IMR-90 (cell line): ENCODE results near the gene IQSEC3. TPM values are rescaled to one million over a fixed set of nuclear protein-coding genes. Genes with fewer than 3 reads are reported as not detected.

Experiments
- ATAC-seq: fragments of 200-7000 bp; cut with Tn5 transposase; 2 replicates; pipeline ENCODE4 v1.9.1; 2020; ENCODE audit warnings: low read depth, mild to moderate bottlenecking, moderate library complexity
- BruUV-seq: library from RNA; stranded (reverse); fragments of 400-500 nt; replicated peaks from 2 replicates; lab custom pipeline; 2021; lab: Mats Ljungman, UMichigan
- CTCF ChIA-PET: fragments of 300-600 bp; formaldehyde crosslinking; extraction: SDS; loops from one replicate; lab custom pipeline; 2021; ENCODE audit warnings: antibody characterized with exemption; lab: Yijun Ruan, JAX
- POLR2A ChIA-PET: fragments of 300-600 bp; sonication (Branson Sonifier 250); formaldehyde crosslinking; loops from one replicate; lab custom pipeline; 2022; ENCODE audit warnings: antibody characterized with exemption; ENCODE audit not compliant: unreplicated experiment; lab: Charles Lee
- DNase-seq: peaks from one replicate; pipeline ENCODE4 v3.0.0; 2013
- H2AFZ ChIP-seq: replicated peaks from 2 replicates; pipeline ENCODE3; 2013; ENCODE audit warnings: low read length, mild to moderate bottlenecking; ENCODE audit not compliant: poor library complexity
- H2AK5ac ChIP-seq: 2 replicates; pipeline ENCODE4 v1.6.1; 2013; ENCODE audit warnings: low read depth, low read length, inconsistent platforms
- H2AK9ac ChIP-seq: replicated peaks from 2 replicates; pipeline ENCODE3; 2013; ENCODE audit warnings: mild to moderate bottlenecking, low read depth, low read length, moderate library complexity; ENCODE audit not compliant: poor library complexity
- H2BK120ac ChIP-seq: 2 replicates; pipeline ENCODE4 v1.6.1; 2013; ENCODE audit warnings: low read depth, low read length, inconsistent platforms
- H2BK15ac ChIP-seq: 3 replicates; pipeline ENCODE4 v1.6.1; 2013; ENCODE audit warnings: low read depth, low read length, inconsistent platforms
- H2BK20ac ChIP-seq: 2 replicates; pipeline ENCODE4 v1.6.1; 2013; ENCODE audit warnings: low read depth, mild to moderate bottlenecking, inconsistent platforms, low read length, moderate library complexity
- H2BK5ac ChIP-seq: 2 replicates; pipeline ENCODE4 v1.6.1; 2013; ENCODE audit warnings: mild to moderate bottlenecking, low read depth, low read length, inconsistent platforms; ENCODE audit not compliant: poor library complexity, severe bottlenecking
- H3K14ac ChIP-seq: replicated peaks from 2 replicates; pipeline ENCODE4 v1.6.1; 2013; ENCODE audit warnings: low read depth, low read length, inconsistent platforms
- H3K18ac ChIP-seq: 2 replicates; pipeline ENCODE4 v1.6.1; 2013; ENCODE audit warnings: low read depth, low read length, control low read depth
- H3K23ac ChIP-seq: 2 replicates; pipeline ENCODE4 v1.6.1; 2013; ENCODE audit warnings: low read depth, low read length, inconsistent platforms
- H3K27ac ChIP-seq: 2 replicates; pipeline ENCODE4 v1.5.1; 2013; ENCODE audit warnings: mild to moderate bottlenecking, control low read depth, low read length; ENCODE audit not compliant: insufficient read depth
- H3K27me3 ChIP-seq: 2 replicates; pipeline ENCODE4 v1.6.1; 2013; ENCODE audit warnings: low read length; ENCODE audit not compliant: control insufficient read depth, insufficient read depth
- H3K36me3 ChIP-seq: 2 replicates; pipeline ENCODE4 v1.6.1; 2013; ENCODE audit warnings: low read length, mixed read lengths; ENCODE audit not compliant: control insufficient read depth, insufficient read depth
- H3K4ac ChIP-seq: 2 replicates; pipeline ENCODE4 v1.6.1; 2013; ENCODE audit warnings: low read depth, low read length, inconsistent platforms
- H3K4me1 ChIP-seq: 2 replicates; pipeline ENCODE4 v1.6.1; 2013; ENCODE audit warnings: low read length, mixed read lengths; ENCODE audit not compliant: control insufficient read depth, insufficient read depth
- H3K4me2 ChIP-seq: 2 replicates; pipeline ENCODE4 v1.6.1; 2013; ENCODE audit warnings: low read depth, mild to moderate bottlenecking, control low read depth, low read length, moderate library complexity
- H3K4me3 ChIP-seq: 2 replicates; pipeline ENCODE4 v1.5.1; 2013; ENCODE audit warnings: low read depth, mild to moderate bottlenecking, control low read depth, low read length, moderate library complexity; ENCODE audit not compliant: insufficient read depth
- H3K56ac ChIP-seq: 2 replicates; pipeline ENCODE4 v1.6.1; 2013; ENCODE audit warnings: low read length, inconsistent platforms; ENCODE audit not compliant: insufficient read depth; ENCODE audit errors: extremely low read depth
- H3K79me1 ChIP-seq, 2 experiments: 2 replicates each; pipeline ENCODE4 v1.6.1; 2013; ENCODE audit warnings: low read length in 2 of 2, inconsistent platforms in 1 of 2, low read depth in 1 of 2
- H3K9ac ChIP-seq: 2 replicates; pipeline ENCODE4 v1.6.1; 2013; ENCODE audit warnings: low read depth, low read length, control low read depth
- H3K9me1 ChIP-seq: 2 replicates; pipeline ENCODE4 v1.6.1; 2013; ENCODE audit warnings: low read length, inconsistent platforms; ENCODE audit not compliant: insufficient read depth
- H3K9me3 ChIP-seq: 2 replicates; pipeline ENCODE4 v1.6.1; 2013; ENCODE audit warnings: low read length; ENCODE audit not compliant: control insufficient read depth, insufficient read depth
- H4K20me1 ChIP-seq: 2 replicates; pipeline ENCODE4 v1.6.1; 2013; ENCODE audit warnings: low read length, inconsistent platforms; ENCODE audit not compliant: insufficient read depth
- H4K5ac ChIP-seq: 2 replicates; pipeline ENCODE4 v1.6.1; 2013; ENCODE audit warnings: mild to moderate bottlenecking, low read depth, low read length, control low read depth
- H4K8ac ChIP-seq, 2 experiments: 2 replicates each; pipeline ENCODE4 v1.6.1; 2013; ENCODE audit warnings: low read depth in 2 of 2, low read length in 2 of 2, control low read depth in 1 of 2, inconsistent platforms in 1 of 2
- H4K91ac ChIP-seq: 2 replicates; pipeline ENCODE4 v1.6.1; 2013; ENCODE audit warnings: low read depth, low read length, inconsistent platforms; ENCODE audit not compliant: insufficient read depth
- BHLHE40 ChIP-seq: fragments of 150-350 bp; IDR thresholded peaks from 2 replicates; pipeline ENCODE4 v1.6.1; 2016; ENCODE audit warnings: mild to moderate bottlenecking, low read depth, low read length
- CEBPB ChIP-seq: IDR thresholded peaks from 2 replicates; pipeline ENCODE4 v1.6.1; 2012; ENCODE audit warnings: low read depth, low read length, improper control_type of control experiment
- CHD1 ChIP-seq: IDR thresholded peaks from 2 replicates; pipeline ENCODE4 v1.6.1; 2012; ENCODE audit warnings: low read depth, low read length, improper control_type of control experiment
- CTCF ChIP-seq: conservative IDR thresholded peaks from 2 replicates; pipeline ENCODE4 v1.5.1; 2012; ENCODE audit warnings: mild to moderate bottlenecking, low read depth, low read length, improper control_type of control experiment
- ELK1 ChIP-seq: fragments of 150-350 bp; IDR thresholded peaks from 2 replicates; pipeline ENCODE4 v1.6.1; 2016; ENCODE audit warnings: low read depth, mild to moderate bottlenecking, low read length, moderate library complexity, borderline replicate concordance
- MAZ ChIP-seq: IDR thresholded peaks from 2 replicates; pipeline ENCODE4 v1.6.1; 2012; ENCODE audit warnings: low read depth, mild to moderate bottlenecking, low read length, improper control_type of control experiment, moderate library complexity, borderline replicate concordance
- MXI1 ChIP-seq: IDR thresholded peaks from 2 replicates; pipeline ENCODE4 v1.6.1; 2012; ENCODE audit warnings: low read depth, mild to moderate bottlenecking, low read length, moderate library complexity, borderline replicate concordance
- NFE2L2 ChIP-seq: fragments of 150-350 bp; IDR thresholded peaks from 2 replicates; pipeline ENCODE4 v1.6.1; 2016; ENCODE audit warnings: low read depth, mild to moderate bottlenecking, low read length
- POLR2A ChIP-seq: IDR thresholded peaks from 2 replicates; pipeline ENCODE4 v1.6.1; 2012; ENCODE audit warnings: mild to moderate bottlenecking, low read depth, low read length
- RAD21 ChIP-seq: IDR thresholded peaks from 2 replicates; pipeline ENCODE4 v1.6.1; 2012; ENCODE audit warnings: low read length, improper control_type of control experiment
- RFX5 ChIP-seq: IDR thresholded peaks from 2 replicates; pipeline ENCODE4 v1.8.0; 2012; ENCODE audit warnings: low read depth, mild to moderate bottlenecking, low read length, moderate library complexity
- USF2 ChIP-seq: fragments of 150-350 bp; IDR thresholded peaks from 2 replicates; pipeline ENCODE4 v1.6.1; 2017; ENCODE audit warnings: mild to moderate bottlenecking, antibody characterized with exemption, low read length, low read depth
- WGBS, 2 experiments: methylation state at CpG; one replicate each; pipeline versions ENCODE4 v1.1.5 to v1.1.7; 2013; ENCODE audit warnings: missing lambda C conversion rate in 2 of 2; ENCODE audit not compliant: insufficient read length in 1 of 2; ENCODE audit errors: extremely low coverage in 2 of 2; 5-methylcytosine and 5-hydroxymethylcytosine counted together
- dilution Hi-C: fragments of 300-500 bp; cut with HindIII; formaldehyde crosslinking; loops from one replicate; pipeline ENCODE4 v1.14.3; 2018; ENCODE audit warnings: low sequenced_read_pairs; ENCODE audit not compliant: unreplicated experiment
- in situ Hi-C: fragments of 300-500 bp; cut with MboI; formaldehyde crosslinking; loops from 3 replicates; pipeline ENCODE4 v1.14.3; 2019; ENCODE audit warnings: low sequenced_read_pairs, inconsistent platforms, mixed read lengths
- intact Hi-C: fragments of 100-400 bp; cut with micrococcal nuclease; formaldehyde crosslinking; loops from 2 replicates; pipeline ENCODE4 v1.10.0; 2022
- polyA plus RNA-seq, 3 experiments: library from polyadenylated mRNA; depleted of rRNA; stranded (reverse); fragments of >200 nt; gene quantifications; 2 replicates each; pipeline ENCODE4 v1.2.3, GENCODE V29; 2012; ENCODE audit warnings: low replicate concordance in 1 of 3
- total RNA-seq: library from RNA; depleted of rRNA; stranded (reverse); fragments of >200 nt; gene quantifications from 2 replicates; pipeline ENCODE4 v1.2.3, GENCODE V29; 2012

IQSEC3 gene
- total and polyA plus RNA-seq, 2 of the 4 experiments (the other 2 are of a cell fraction), result 0.10 TPM; not detected in 1

- no peak overlapping the region for H3K9ac ChIP-seq
- H3K14ac ChIP-seq, result no peak overlapping the region
- no TSS peak for BruUV-seq
- no peak overlapping the region for H4K8ac ChIP-seq
- no peak overlapping the region for H2AK9ac ChIP-seq
- no peaks in the 10 kb centered on the region for H3K79me1 ChIP-seq
- no peak overlapping the region for H4K91ac ChIP-seq
- ATAC-seq (no peak), DNase-seq (no peak)
- H3K56ac ChIP-seq, result no peak overlapping the region
- H3K27ac ChIP-seq, result no peak overlapping the region
- peaks cover 2% of the 10 kb centered on the region; the same call in 1 of the 2 replicates for H3K4me1 ChIP-seq
- intact Hi-C loops (no loop called here), dilution Hi-C loops (no loop called here), in situ Hi-C loops (no loop called here)
- H3K9me3 ChIP-seq, result no peaks in the 10 kb centered on the region
- no peak overlapping the region for H2BK15ac ChIP-seq
- no peak overlapping the region for H2BK120ac ChIP-seq
- no peak overlapping the region for H3K23ac ChIP-seq
- WGBS, 2 experiments, result 76% methylated on average over 8 of the region's 15 CpGs; no CpG with 5 or more reads in 1 of the 2 experiments
- no peak overlapping the region for H3K18ac ChIP-seq
- ChIA-PET CTCF (no interaction called here), POLR2A (no interaction called here)
- no peaks in the 10 kb centered on the region; the same call in 1 of the 2 replicates for H3K9me1 ChIP-seq
- H3K36me3 ChIP-seq, result no peaks in the 10 kb centered on the region
- H4K5ac ChIP-seq, result no peak overlapping the region
- H2AK5ac ChIP-seq, result no peak overlapping the region
- H3K4me2 ChIP-seq, result no peak overlapping the region
- TF ChIP-seq RAD21, result no peak
- no peak for TF ChIP-seq MAZ
- TF ChIP-seq CTCF, result no peak
- TF ChIP-seq BHLHE40, result no peak
- TF ChIP-seq RFX5, result no peak
- TF ChIP-seq ELK1, result no peak
- TF ChIP-seq POLR2A, result no peak
- no peak for TF ChIP-seq CEBPB
- TF ChIP-seq MXI1, result no peak
- no peak for TF ChIP-seq CHD1
- TF ChIP-seq USF2, result no peak
- no peak for TF ChIP-seq NFE2L2
- peaks cover 74% of the 10 kb centered on the region for H3K27me3 ChIP-seq
- H3K4ac ChIP-seq, result no peak overlapping the region
- H2BK20ac ChIP-seq, result no peak overlapping the region
- H2BK5ac ChIP-seq, result no peak overlapping the region
- H4K20me1 ChIP-seq, result no peaks in the 10 kb centered on the region
- no peak overlapping the region for H3K4me3 ChIP-seq
- H2AFZ ChIP-seq, result no peak overlapping the region
Measured at GRCh38 chr12:209246-209645, 142.7 kb downstream of the IQSEC3 start.
